ENCODE data around the gene HEPACAM2. TPM values are rescaled to one million over a fixed set of nuclear protein-coding genes. Genes with fewer than 3 reads are reported as not detected.

HEPACAM2 gene
- total RNA-seq, 1 experiment from 2014 or later = not detected

GRCh38 chr7:93176992-93177580 is 49.2 kb downstream of the HEPACAM2 start:
- POLR2A ChIA-PET = no interaction called here
- Mint-ChIP-seq H3K27me3 (ENCODE audit: low read depth) (peaks cover 3% of the 10 kb centered on the region; the same call in 1 of the 2 replicates), H3K9me3 (peaks cover 19% of the 10 kb centered on the region), H3K4me3 (no peak overlapping the region), H3K36me3 (no peaks in the 10 kb centered on the region), H3K27ac (no peak overlapping the region), H3K4me1 (no peaks in the 10 kb centered on the region)
- DNase-seq (ENCODE audit: low spot score) (no peak), ATAC-seq (no peak)
- CTCF ChIA-PET = no interaction called here
- no peak for TF ChIP-seq SOX15 (CRISPR knock-in tag; IDR thresholded peaks at IDR 0.05)
- TF ChIP-seq, protein P1, sequence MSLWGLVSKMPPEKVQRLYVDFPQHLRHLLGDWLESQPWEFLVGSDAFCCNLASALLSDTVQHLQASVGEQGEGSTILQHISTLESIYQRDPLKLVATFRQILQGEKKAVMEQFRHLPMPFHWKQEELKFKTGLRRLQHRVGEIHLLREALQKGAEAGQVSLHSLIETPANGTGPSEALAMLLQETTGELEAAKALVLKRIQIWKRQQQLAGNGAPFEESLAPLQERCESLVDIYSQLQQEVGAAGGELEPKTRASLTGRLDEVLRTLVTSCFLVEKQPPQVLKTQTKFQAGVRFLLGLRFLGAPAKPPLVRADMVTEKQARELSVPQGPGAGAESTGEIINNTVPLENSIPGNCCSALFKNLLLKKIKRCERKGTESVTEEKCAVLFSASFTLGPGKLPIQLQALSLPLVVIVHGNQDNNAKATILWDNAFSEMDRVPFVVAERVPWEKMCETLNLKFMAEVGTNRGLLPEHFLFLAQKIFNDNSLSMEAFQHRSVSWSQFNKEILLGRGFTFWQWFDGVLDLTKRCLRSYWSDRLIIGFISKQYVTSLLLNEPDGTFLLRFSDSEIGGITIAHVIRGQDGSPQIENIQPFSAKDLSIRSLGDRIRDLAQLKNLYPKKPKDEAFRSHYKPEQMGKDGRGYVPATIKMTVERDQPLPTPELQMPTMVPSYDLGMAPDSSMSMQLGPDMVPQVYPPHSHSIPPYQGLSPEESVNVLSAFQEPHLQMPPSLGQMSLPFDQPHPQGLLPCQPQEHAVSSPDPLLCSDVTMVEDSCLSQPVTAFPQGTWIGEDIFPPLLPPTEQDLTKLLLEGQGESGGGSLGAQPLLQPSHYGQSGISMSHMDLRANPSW (CRISPR knock-in tag; conservative IDR thresholded peaks at IDR 0.05; ENCODE audit: low read depth) = no peak
- no peak for TF ChIP-seq SMAD4 (CRISPR knock-in tag; IDR thresholded peaks at IDR 0.05)
- TF ChIP-seq, protein P2, sequence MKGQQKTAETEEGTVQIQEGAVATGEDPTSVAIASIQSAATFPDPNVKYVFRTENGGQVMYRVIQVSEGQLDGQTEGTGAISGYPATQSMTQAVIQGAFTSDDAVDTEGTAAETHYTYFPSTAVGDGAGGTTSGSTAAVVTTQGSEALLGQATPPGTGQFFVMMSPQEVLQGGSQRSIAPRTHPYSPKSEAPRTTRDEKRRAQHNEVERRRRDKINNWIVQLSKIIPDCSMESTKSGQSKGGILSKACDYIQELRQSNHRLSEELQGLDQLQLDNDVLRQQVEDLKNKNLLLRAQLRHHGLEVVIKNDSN (CRISPR knock-in tag; IDR thresholded peaks at IDR 0.05) = no peak
- TF ChIP-seq, protein P3, sequence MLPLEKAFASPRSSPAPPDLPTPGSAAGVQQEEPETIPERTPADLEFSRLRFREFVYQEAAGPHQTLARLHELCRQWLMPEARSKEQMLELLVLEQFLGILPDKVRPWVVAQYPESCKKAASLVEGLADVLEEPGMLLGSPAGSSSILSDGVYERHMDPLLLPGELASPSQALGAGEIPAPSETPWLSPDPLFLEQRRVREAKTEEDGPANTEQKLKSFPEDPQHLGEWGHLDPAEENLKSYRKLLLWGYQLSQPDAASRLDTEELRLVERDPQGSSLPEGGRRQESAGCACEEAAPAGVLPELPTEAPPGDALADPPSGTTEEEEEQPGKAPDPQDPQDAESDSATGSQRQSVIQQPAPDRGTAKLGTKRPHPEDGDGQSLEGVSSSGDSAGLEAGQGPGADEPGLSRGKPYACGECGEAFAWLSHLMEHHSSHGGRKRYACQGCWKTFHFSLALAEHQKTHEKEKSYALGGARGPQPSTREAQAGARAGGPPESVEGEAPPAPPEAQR (CRISPR knock-in tag; IDR thresholded peaks at IDR 0.05) = no peak
- TF ChIP-seq AFF4 (CRISPR knock-in tag; IDR thresholded peaks at IDR 0.05; ENCODE audit: borderline replicate concordance) = no peak
- no peak for TF ChIP-seq EMX1 (CRISPR knock-in tag; IDR thresholded peaks at IDR 0.05)
- TF ChIP-seq TP53 (CRISPR knock-in tag; IDR thresholded peaks at IDR 0.05) = no peak
- no peak for TF ChIP-seq NFYB (CRISPR knock-in tag; conservative IDR thresholded peaks at IDR 0.05; ENCODE audit: low read depth)
- no peak for TF ChIP-seq SMAD3 (CRISPR knock-in tag; IDR thresholded peaks at IDR 0.05; ENCODE audit: borderline replicate concordance)
- no peak for TF ChIP-seq JAZF1 (CRISPR knock-in tag; IDR thresholded peaks at IDR 0.05)

DNA sequence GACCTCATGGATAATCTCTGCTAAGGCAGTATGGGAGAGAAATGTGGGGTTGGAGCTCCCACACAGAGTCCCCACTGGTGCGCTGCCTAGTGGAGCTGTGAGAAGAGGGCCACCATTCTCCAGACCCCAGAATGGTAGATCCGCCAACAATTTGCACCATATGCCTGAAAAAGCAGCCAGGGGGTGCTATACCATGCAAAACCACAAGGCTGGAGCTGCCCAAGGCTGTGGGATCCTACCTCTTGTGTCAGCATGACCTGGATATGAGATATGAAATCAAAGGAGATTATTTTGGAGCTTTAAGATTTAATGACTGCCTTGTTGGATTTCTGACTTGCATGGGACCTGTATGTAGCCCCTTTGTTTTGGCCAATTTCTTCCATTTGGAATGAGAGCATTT is 51.0 kb downstream of the HEPACAM2 start:
- H3K36me3 Mint-ChIP-seq = peaks cover 6% of the 10 kb centered on the region
- ChIA-PET CTCF (interaction anchor here (0.8 kb wide), 1 partner anchor 17 kb away, joined by 3 read pairs; no protein-coding TSS in a partner anchor), POLR2A (no interaction called here)
- DNase-seq (ENCODE audit: low spot score) (no peak), ATAC-seq (peak; percentile 32; the same call in 1 of the 2 replicates)
- H3K4me1 Mint-ChIP-seq = no peaks in the 10 kb centered on the region
- H3K9me3 Mint-ChIP-seq = peaks cover 36% of the 10 kb centered on the region
- TF ChIP-seq ZNF121 (CRISPR knock-in tag; IDR thresholded peaks at IDR 0.05) (peak; percentile 80; the same call in 1 of the 2 replicates), TEAD4 (CRISPR knock-in tag; IDR thresholded peaks at IDR 0.05) (no peak), FOXP1 (CRISPR knock-in tag; IDR thresholded peaks at IDR 0.05; ENCODE audit: borderline replicate concordance) (no peak)
- H3K27ac Mint-ChIP-seq = no peak overlapping the region
- peaks cover 3% of the 10 kb centered on the region; the same call in 1 of the 2 replicates for H3K27me3 Mint-ChIP-seq (ENCODE audit: low read depth)
- H3K4me3 Mint-ChIP-seq = no peak overlapping the region

- Mint-ChIP-seq H3K36me3 (peaks cover 6% of the 10 kb centered on the region), H3K4me3 (no peak overlapping the region), H3K27me3 (ENCODE audit: low read depth) (peaks cover 18% of the 10 kb centered on the region), H3K4me1 (no peaks in the 10 kb centered on the region), H3K27ac (no peak overlapping the region), H3K9me3 (peaks cover 42% of the 10 kb centered on the region)
- ChIA-PET POLR2A (no interaction called here), CTCF (no interaction called here)
- ATAC-seq (no peak), DNase-seq (ENCODE audit: low spot score) (no peak)
- TF ChIP-seq, protein P4, sequence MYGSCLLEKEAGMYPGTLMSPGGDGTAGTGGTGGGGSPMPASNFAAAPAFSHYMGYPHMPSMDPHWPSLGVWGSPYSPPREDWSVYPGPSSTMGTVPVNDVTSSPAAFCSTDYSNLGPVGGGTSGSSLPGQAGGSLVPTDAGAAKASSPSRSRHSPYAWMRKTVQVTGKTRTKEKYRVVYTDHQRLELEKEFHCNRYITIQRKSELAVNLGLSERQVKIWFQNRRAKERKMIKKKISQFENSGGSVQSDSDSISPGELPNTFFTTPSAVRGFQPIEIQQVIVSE (CRISPR knock-in tag; IDR thresholded peaks at IDR 0.05; ENCODE audit: borderline replicate concordance) = no peak
- TF ChIP-seq, protein P5, sequence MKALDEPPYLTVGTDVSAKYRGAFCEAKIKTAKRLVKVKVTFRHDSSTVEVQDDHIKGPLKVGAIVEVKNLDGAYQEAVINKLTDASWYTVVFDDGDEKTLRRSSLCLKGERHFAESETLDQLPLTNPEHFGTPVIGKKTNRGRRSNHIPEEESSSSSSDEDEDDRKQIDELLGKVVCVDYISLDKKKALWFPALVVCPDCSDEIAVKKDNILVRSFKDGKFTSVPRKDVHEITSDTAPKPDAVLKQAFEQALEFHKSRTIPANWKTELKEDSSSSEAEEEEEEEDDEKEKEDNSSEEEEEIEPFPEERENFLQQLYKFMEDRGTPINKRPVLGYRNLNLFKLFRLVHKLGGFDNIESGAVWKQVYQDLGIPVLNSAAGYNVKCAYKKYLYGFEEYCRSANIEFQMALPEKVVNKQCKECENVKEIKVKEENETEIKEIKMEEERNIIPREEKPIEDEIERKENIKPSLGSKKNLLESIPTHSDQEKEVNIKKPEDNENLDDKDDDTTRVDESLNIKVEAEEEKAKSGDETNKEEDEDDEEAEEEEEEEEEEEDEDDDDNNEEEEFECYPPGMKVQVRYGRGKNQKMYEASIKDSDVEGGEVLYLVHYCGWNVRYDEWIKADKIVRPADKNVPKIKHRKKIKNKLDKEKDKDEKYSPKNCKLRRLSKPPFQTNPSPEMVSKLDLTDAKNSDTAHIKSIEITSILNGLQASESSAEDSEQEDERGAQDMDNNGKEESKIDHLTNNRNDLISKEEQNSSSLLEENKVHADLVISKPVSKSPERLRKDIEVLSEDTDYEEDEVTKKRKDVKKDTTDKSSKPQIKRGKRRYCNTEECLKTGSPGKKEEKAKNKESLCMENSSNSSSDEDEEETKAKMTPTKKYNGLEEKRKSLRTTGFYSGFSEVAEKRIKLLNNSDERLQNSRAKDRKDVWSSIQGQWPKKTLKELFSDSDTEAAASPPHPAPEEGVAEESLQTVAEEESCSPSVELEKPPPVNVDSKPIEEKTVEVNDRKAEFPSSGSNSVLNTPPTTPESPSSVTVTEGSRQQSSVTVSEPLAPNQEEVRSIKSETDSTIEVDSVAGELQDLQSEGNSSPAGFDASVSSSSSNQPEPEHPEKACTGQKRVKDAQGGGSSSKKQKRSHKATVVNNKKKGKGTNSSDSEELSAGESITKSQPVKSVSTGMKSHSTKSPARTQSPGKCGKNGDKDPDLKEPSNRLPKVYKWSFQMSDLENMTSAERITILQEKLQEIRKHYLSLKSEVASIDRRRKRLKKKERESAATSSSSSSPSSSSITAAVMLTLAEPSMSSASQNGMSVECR (CRISPR knock-in tag; IDR thresholded peaks at IDR 0.05; ENCODE audit: borderline replicate concordance) = no peak
- no peak for TF ChIP-seq ZNF423 (CRISPR knock-in tag; IDR thresholded peaks at IDR 0.05)
- TF ChIP-seq ZNF396 (CRISPR knock-in tag; IDR thresholded peaks at IDR 0.05; ENCODE audit: borderline replicate concordance) = no peak
- TF ChIP-seq EMX1 (CRISPR knock-in tag; IDR thresholded peaks at IDR 0.05) = no peak
- no peak for TF ChIP-seq ZNF671 (CRISPR knock-in tag; IDR thresholded peaks at IDR 0.05)
Measured at GRCh38 chr7:93172683-93173082, 53.6 kb downstream of the HEPACAM2 start.

Measured in WTC11 (cell line).